SK-N-SH (cell line): ENCODE measurements around the gene TKT. TPM values are rescaled to one million over a fixed set of nuclear protein-coding genes. Genes with fewer than 3 reads are reported as not detected.
A peak's percentile ranks its signal among the peaks of the same experiment; 100 is the strongest.

Experiments used
- FOSL2 ChIP-seq: IDR thresholded peaks from 2 replicates; pipeline ENCODE4 v1.4.0; 2012; ENCODE audit warnings: low read depth, mild to moderate bottlenecking, moderate library complexity, borderline replicate concordance
- FOXJ3 ChIP-seq: sonication (generic); formaldehyde crosslinking; IDR thresholded peaks from 2 replicates; pipeline ENCODE4 v1.5.1; 2020; ENCODE audit warnings: mild to moderate bottlenecking, missing genetic modification reagents
- FOXM1 ChIP-seq: IDR thresholded peaks from 2 replicates; pipeline ENCODE4 v1.4.0; 2012; ENCODE audit warnings: low read depth, mild to moderate bottlenecking
- GABPA ChIP-seq: IDR thresholded peaks from 2 replicates; pipeline ENCODE4 v1.4.0; 2012; ENCODE audit warnings: low read depth, mild to moderate bottlenecking
- GATA2 ChIP-seq: sonication (generic); formaldehyde crosslinking; IDR thresholded peaks from 2 replicates; pipeline ENCODE4 v1.5.0; 2020; ENCODE audit warnings: mild to moderate bottlenecking, missing genetic modification reagents
- JUND ChIP-seq: IDR thresholded peaks from 2 replicates; pipeline ENCODE4 v1.4.0; 2012
- MXI1 ChIP-seq: IDR thresholded peaks from 2 replicates; pipeline ENCODE4 v1.6.1; 2012; ENCODE audit warnings: mild to moderate bottlenecking, low read depth, low read length, improper control_type of control experiment
- POLR2AphosphoS5 ChIP-seq: IDR thresholded peaks from 2 replicates; pipeline ENCODE4 v1.6.1; 2012; ENCODE audit warnings: low read depth, low read length
- RAD21 ChIP-seq: IDR thresholded peaks from 2 replicates; pipeline ENCODE4 v1.6.1; 2012; ENCODE audit warnings: mild to moderate bottlenecking, low read length
- RCOR1 ChIP-seq: fragments of 150-350 bp; IDR thresholded peaks from 2 replicates; pipeline ENCODE4 v1.6.1; 2017; ENCODE audit warnings: antibody characterized with exemption, low read length
- SIN3A ChIP-seq: IDR thresholded peaks from 2 replicates; pipeline ENCODE4 v1.6.1; 2012; ENCODE audit warnings: low read depth, mild to moderate bottlenecking, low read length, moderate library complexity, borderline replicate concordance
- SMC3 ChIP-seq: IDR thresholded peaks from 2 replicates; pipeline ENCODE4 v1.6.1; 2012; ENCODE audit warnings: low read depth, low read length, improper control_type of control experiment
- TAF1 ChIP-seq: IDR thresholded peaks from 2 replicates; pipeline ENCODE4 v1.6.1; 2012; ENCODE audit warnings: low read depth, mild to moderate bottlenecking, low read length, moderate library complexity, borderline replicate concordance
- TCF12 ChIP-seq: IDR thresholded peaks from 2 replicates; pipeline ENCODE4 v1.4.0; 2012
- TEAD4 ChIP-seq: IDR thresholded peaks from 2 replicates; pipeline ENCODE4 v1.4.0; 2012; ENCODE audit warnings: mild to moderate bottlenecking, borderline replicate concordance; ENCODE audit not compliant: insufficient read depth
- polyA plus RNA-seq, 3 experiments: library from polyadenylated mRNA; depleted of rRNA; stranded (reverse); fragments of >200 nt; gene quantifications; 2 replicates each; pipeline ENCODE4 v1.2.3, GENCODE V29; 2012
- TF ChIP-seq, protein P1 (sequence below): fragments of 150-350 bp; IDR thresholded peaks from 2 replicates; pipeline ENCODE4 v1.6.1; 2017; ENCODE audit warnings: antibody characterized with exemption, low read length, low read depth, borderline replicate concordance
- TF ChIP-seq, protein P2 (sequence below): IDR thresholded peaks from 2 replicates; pipeline ENCODE4 v1.6.1; 2012; ENCODE audit warnings: mild to moderate bottlenecking, low read depth, low read length, moderate library complexity

The TKT gene
- polyA plus RNA-seq, 1 of the 3 experiments (the other 2 are of a cell fraction) = 144 TPM

DNA sequence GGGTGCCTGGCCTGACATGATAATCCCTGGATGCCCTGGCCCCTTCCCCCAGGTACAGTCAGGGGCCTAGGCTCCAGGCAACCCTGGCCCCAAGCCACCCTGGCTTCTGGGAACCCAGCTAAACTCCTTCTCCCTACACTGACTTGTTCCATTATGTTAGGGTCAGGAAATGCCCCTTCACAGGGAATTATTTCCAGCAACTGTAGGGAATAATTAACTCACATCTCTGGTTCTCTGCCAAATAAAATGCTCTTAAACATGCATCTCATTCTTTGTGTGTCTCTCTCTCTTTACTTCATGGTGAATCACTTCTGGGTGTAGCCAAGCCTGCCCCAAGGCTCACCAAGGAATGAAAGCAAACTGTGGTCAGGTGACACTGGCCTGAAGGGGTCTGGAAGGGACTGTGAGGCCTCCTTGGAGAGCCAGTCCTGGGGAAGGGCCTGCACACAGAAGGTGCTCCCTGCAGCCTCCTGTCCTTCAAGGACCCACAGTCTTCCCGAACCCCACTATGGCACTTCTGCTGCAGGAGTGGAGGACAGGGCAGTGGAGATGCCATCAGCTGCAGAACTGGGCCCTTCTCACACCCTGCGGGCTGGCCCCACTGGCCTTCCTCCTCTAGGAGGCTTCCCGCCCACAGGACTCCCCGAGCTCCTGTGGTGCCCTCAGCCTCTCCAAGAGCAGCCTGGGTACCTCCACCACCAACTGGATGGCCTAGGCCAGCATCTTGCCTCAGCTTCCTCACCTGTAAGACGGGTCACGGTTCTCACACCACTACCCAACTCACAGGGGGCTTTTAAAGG, 17.6 kb downstream of the TKT start (continued):
- TF ChIP-seq SIN3A (0 out of 2 replicates have a peak, but pooled peaks have one; percentile 52), MXI1 (no peak), RAD21 (no peak), FOXJ3 (CRISPR knock-in tag) (no peak), FOXM1 (no peak), TAF1 (no peak), TCF12 (peak; percentile 80), FOSL2 (peak; percentile 84), GATA2 (CRISPR knock-in tag) (no peak), SMC3 (no peak), RCOR1 (no peak), POLR2AphosphoS5 (peak; percentile 58; the same call in 1 of the 2 replicates), TEAD4 (peak; percentile 51; the same call in 1 of the 2 replicates), GABPA (no peak), JUND (peak; percentile 89)
- TF ChIP-seq, protein P1, sequence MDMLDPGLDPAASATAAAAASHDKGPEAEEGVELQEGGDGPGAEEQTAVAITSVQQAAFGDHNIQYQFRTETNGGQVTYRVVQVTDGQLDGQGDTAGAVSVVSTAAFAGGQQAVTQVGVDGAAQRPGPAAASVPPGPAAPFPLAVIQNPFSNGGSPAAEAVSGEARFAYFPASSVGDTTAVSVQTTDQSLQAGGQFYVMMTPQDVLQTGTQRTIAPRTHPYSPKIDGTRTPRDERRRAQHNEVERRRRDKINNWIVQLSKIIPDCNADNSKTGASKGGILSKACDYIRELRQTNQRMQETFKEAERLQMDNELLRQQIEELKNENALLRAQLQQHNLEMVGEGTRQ = no peak
- TF ChIP-seq, protein P2, sequence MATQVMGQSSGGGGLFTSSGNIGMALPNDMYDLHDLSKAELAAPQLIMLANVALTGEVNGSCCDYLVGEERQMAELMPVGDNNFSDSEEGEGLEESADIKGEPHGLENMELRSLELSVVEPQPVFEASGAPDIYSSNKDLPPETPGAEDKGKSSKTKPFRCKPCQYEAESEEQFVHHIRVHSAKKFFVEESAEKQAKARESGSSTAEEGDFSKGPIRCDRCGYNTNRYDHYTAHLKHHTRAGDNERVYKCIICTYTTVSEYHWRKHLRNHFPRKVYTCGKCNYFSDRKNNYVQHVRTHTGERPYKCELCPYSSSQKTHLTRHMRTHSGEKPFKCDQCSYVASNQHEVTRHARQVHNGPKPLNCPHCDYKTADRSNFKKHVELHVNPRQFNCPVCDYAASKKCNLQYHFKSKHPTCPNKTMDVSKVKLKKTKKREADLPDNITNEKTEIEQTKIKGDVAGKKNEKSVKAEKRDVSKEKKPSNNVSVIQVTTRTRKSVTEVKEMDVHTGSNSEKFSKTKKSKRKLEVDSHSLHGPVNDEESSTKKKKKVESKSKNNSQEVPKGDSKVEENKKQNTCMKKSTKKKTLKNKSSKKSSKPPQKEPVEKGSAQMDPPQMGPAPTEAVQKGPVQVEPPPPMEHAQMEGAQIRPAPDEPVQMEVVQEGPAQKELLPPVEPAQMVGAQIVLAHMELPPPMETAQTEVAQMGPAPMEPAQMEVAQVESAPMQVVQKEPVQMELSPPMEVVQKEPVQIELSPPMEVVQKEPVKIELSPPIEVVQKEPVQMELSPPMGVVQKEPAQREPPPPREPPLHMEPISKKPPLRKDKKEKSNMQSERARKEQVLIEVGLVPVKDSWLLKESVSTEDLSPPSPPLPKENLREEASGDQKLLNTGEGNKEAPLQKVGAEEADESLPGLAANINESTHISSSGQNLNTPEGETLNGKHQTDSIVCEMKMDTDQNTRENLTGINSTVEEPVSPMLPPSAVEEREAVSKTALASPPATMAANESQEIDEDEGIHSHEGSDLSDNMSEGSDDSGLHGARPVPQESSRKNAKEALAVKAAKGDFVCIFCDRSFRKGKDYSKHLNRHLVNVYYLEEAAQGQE = no peak
